CD14-positive monocyte (primary cell): Measurements from ENCODE around the gene UVRAG. TPM values are rescaled to one million over a fixed set of nuclear protein-coding genes. Genes with fewer than 3 reads are reported as not detected.

Experiments
- DNase-seq, 3 donors: peaks; one replicate each; pipeline ENCODE4 v3.0.0-alpha.2; 2011 to 2022
- H2AFZ ChIP-seq: 2 replicates; pipeline ENCODE4 v1.6.0; 2012; ENCODE audit warnings: mild to moderate bottlenecking, low read depth, low read length, inconsistent platforms; ENCODE audit not compliant: insufficient read depth, poor library complexity, severe bottlenecking
- H3K27ac ChIP-seq, 2 donors: 1 replicate in 1 of 2; 2 replicates in 1 of 2; pipeline ENCODE4 v1.5.1; 2012 to 2013; ENCODE audit warnings: low read length in 2 of 2, control low read depth in 1 of 2, inconsistent platforms in 1 of 2, low read depth in 1 of 2, mild to moderate bottlenecking in 1 of 2
- H3K27me3 ChIP-seq, 2 donors: one replicate each; pipeline versions ENCODE4 v1.6.0 to v1.6.1; 2011 to 2013; ENCODE audit warnings: low read length in 2 of 2; ENCODE audit not compliant: control insufficient read depth in 2 of 2, insufficient read depth in 2 of 2
- H3K36me3 ChIP-seq, 2 donors: replicated peaks in 1 of 2; 1 replicate in 1 of 2; 2 replicates in 1 of 2; pipeline versions ENCODE4 v1.5.1 to v1.6.1; 2012 to 2013; ENCODE audit warnings: low read length in 2 of 2, control low read depth in 1 of 2, inconsistent platforms in 1 of 2, mild to moderate bottlenecking in 1 of 2; ENCODE audit not compliant: insufficient read depth in 2 of 2, control insufficient read depth in 1 of 2
- H3K4me1 ChIP-seq, 2 donors: 1 replicate in 1 of 2; 2 replicates in 1 of 2; pipeline versions ENCODE4 v1.5.1 to v1.6.1; 2012 to 2013; ENCODE audit warnings: low read length in 2 of 2, control low read depth in 1 of 2, inconsistent platforms in 1 of 2, mild to moderate bottlenecking in 1 of 2, moderate library complexity in 1 of 2; ENCODE audit not compliant: insufficient read depth in 2 of 2, control insufficient read depth in 1 of 2
- H3K4me2 ChIP-seq: replicated peaks from 2 replicates; pipeline ENCODE3; 2012; ENCODE audit warnings: low read length, moderate library complexity, mild to moderate bottlenecking; ENCODE audit not compliant: poor library complexity, severe bottlenecking; ENCODE audit errors: extremely low read depth
- H3K4me3 ChIP-seq, 3 experiments: fragments of 200-600 bp in 1 of 3; sonication (generic) in 1 of 3; replicated peaks in 1 of 3; 1 replicate in 2 of 3; 2 replicates in 1 of 3; pipeline ENCODE4 v1.5.1; 2011 to 2013; ENCODE audit warnings: low read length in 3 of 3, mild to moderate bottlenecking in 3 of 3, control low read depth in 2 of 3, low read depth in 2 of 3, inconsistent platforms in 1 of 3, moderate library complexity in 1 of 3
- H3K79me2 ChIP-seq: 2 replicates; pipeline ENCODE4 v1.6.0; 2012; ENCODE audit warnings: mild to moderate bottlenecking, control low read depth, inconsistent platforms, low read length, moderate library complexity; ENCODE audit not compliant: insufficient read depth
- H3K9ac ChIP-seq: 2 replicates; pipeline ENCODE4 v1.6.0; 2017; ENCODE audit warnings: low read length, mild to moderate bottlenecking; ENCODE audit not compliant: insufficient read depth, poor library complexity, severe bottlenecking
- H3K9me3 ChIP-seq, 2 donors: replicated peaks in 1 of 2; 1 replicate in 1 of 2; 2 replicates in 1 of 2; pipeline versions ENCODE4 v1.5.1 to v1.6.1; 2012 to 2013; ENCODE audit warnings: low read length in 2 of 2, control low read depth in 1 of 2; ENCODE audit not compliant: control insufficient read depth in 1 of 2, insufficient read depth in 1 of 2
- H4K20me1 ChIP-seq: 2 replicates; pipeline ENCODE4 v1.6.0; 2012; ENCODE audit warnings: mild to moderate bottlenecking, low read length, control low read depth, moderate library complexity; ENCODE audit not compliant: insufficient read depth
- H3K27ac Mint-ChIP-seq, 7 donors: one replicate each; pipeline ENCODE4 v1.8.0; 2020; ENCODE audit warnings: mild to moderate bottlenecking in 7 of 7, mixed read lengths in 7 of 7, moderate library complexity in 6 of 7, inconsistent platforms in 2 of 7
- H3K27me3 Mint-ChIP-seq, 3 donors: one replicate each; pipeline ENCODE4 v1.8.0; 2021 to 2022; ENCODE audit warnings: low read depth in 3 of 3, mild to moderate bottlenecking in 3 of 3, mixed read lengths in 3 of 3, moderate library complexity in 3 of 3, inconsistent platforms in 1 of 3
- H3K36me3 Mint-ChIP-seq, 2 donors: one replicate each; pipeline ENCODE4 v1.8.0; 2020; ENCODE audit warnings: mixed read lengths in 2 of 2, inconsistent platforms in 1 of 2, mild to moderate bottlenecking in 1 of 2
- H3K4me1 Mint-ChIP-seq: one replicate; pipeline ENCODE4 v1.8.0; 2020; ENCODE audit warnings: mild to moderate bottlenecking, mixed read lengths
- H3K4me3 Mint-ChIP-seq, 2 donors: one replicate each; pipeline ENCODE4 v1.8.0; 2020; ENCODE audit warnings: mild to moderate bottlenecking in 2 of 2, mixed read lengths in 2 of 2, moderate library complexity in 1 of 2
- H3K9me3 Mint-ChIP-seq, 7 donors: one replicate each; pipeline ENCODE4 v1.8.0; 2020 to 2022; ENCODE audit warnings: mixed read lengths in 7 of 7, mild to moderate bottlenecking in 6 of 7, moderate library complexity in 6 of 7, inconsistent platforms in 2 of 7
- CTCF ChIP-seq: fragments of 200-600 bp; IDR thresholded peaks from one replicate; pipeline ENCODE4 v1.8.0; 2022; ENCODE audit warnings: antibody characterized with exemption, mild to moderate bottlenecking
- WGBS: methylation state at CpG from one replicate; pipeline ENCODE4 v1.1.5; 2013; ENCODE audit warnings: missing lambda C conversion rate; ENCODE audit not compliant: insufficient coverage; 5-methylcytosine and 5-hydroxymethylcytosine counted together
- intact Hi-C, 2 donors: fragments of 100-400 bp; cut with micrococcal nuclease; formaldehyde crosslinking; loops; one replicate each; pipeline versions ENCODE4 v1.15.0 to v1.15.1; 2023
- polyA plus RNA-seq, 3 donors: library from polyadenylated mRNA; depleted of rRNA in 1 of 3; unstranded in 2 of 3; stranded (reverse) in 1 of 3; fragments of 300-500 nt in 2 of 3; fragments of >200 nt in 1 of 3; fragmentation: Illumina TruSeq in 2 of 3; gene quantifications; 1 replicate in 2 of 3; 2 replicates in 1 of 3; pipeline ENCODE4 v1.2.3, GENCODE V29; 2012 to 2021

Gene UVRAG
- polyA plus RNA-seq, 3 donors, result 13.7 to 20.5 (median 20.0) TPM

GRCh38 chr11:76115555-76115954 is 300.5 kb downstream of the UVRAG start:
- Histone ChIP-seq H3K79me2 (peaks cover 4% of the 10 kb centered on the region), H3K4me3 (no peak overlapping the region), H3K4me1 (peaks cover 13 to 17% of the 10 kb centered on the region in 2 donors), H3K9ac (no peak overlapping the region), H3K9me3 (no peaks in the 10 kb centered on the region), H3K27ac (no peak overlapping the region), H3K27me3 (no peaks in the 10 kb centered on the region), H3K36me3 (peaks cover 17 to 30% of the 10 kb centered on the region in 2 donors), H2AFZ (no peak overlapping the region), H3K4me2 (no peak overlapping the region), H4K20me1 (peaks cover 41% of the 10 kb centered on the region)
- Mint-ChIP-seq H3K27me3 (peaks cover 0 to 3% (median 0%) of the 10 kb centered on the region in 3 donors), H3K4me3 (no peak overlapping the region), H3K36me3 (peaks cover 21 to 29% of the 10 kb centered on the region in 2 donors), H3K27ac (no peak overlapping the region), H3K9me3 (peaks cover 0 to 2% (median 0%) of the 10 kb centered on the region in 7 donors), H3K4me1 (peaks cover 1% of the 10 kb centered on the region)
- TF ChIP-seq CTCF, result no peak
- WGBS, result no CpG with 5 or more reads among the region's 3 CpGs
- DNase-seq, result no peak
- intact Hi-C loops, result no loop called here

DNA sequence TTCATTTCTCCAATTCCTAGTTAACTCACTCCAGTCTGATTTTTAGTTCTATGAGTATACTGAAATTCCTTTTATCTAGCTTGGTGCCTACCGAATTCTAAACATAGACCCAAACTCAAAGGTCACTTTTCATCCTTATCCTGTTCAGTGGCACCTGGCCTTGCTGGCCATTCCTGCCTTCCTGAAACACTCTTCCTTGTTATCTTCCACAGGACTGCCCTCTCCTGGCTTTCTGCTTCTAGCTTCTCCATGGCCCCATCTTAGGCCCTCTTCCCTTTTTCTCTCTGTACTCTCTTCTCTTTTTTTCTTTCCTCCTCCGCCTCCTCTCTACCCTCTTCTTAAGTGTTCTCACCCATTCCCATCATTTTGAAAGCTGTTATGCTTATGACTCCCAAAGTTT is 304.0 kb downstream of the UVRAG start:
- no peak overlapping the region for H3K4me2 ChIP-seq
- peaks cover 26 to 30% of the 10 kb centered on the region in 2 donors for H3K4me1 ChIP-seq
- H3K27me3 ChIP-seq, result no peaks in the 10 kb centered on the region
- no peak for TF ChIP-seq CTCF
- H3K36me3 ChIP-seq, result peaks cover 17 to 41% of the 10 kb centered on the region in 2 donors
- H3K9ac ChIP-seq, result no peak overlapping the region
- H3K4me1 Mint-ChIP-seq, result peaks cover 13% of the 10 kb centered on the region
- H3K79me2 ChIP-seq, result peaks cover 4% of the 10 kb centered on the region
- H3K27ac Mint-ChIP-seq, result no peak overlapping the region
- peak in 1 of 3 donors; percentile 8 for DNase-seq
- intact Hi-C loops, result no loop called here
- H3K9me3 ChIP-seq, result no peaks in the 10 kb centered on the region
- peaks cover 0 to 3% (median 2%) of the 10 kb centered on the region in 3 donors for H3K27me3 Mint-ChIP-seq
- H3K27ac ChIP-seq, result peak overlapping the region in 1 of 2 donors; percentile 44
- peaks cover 0 to 2% (median 0%) of the 10 kb centered on the region in 7 donors for H3K9me3 Mint-ChIP-seq
- no peak overlapping the region for H2AFZ ChIP-seq
- H3K36me3 Mint-ChIP-seq, result peaks cover 21% of the 10 kb centered on the region in 2 donors
- no peak overlapping the region for H3K4me3 ChIP-seq
- WGBS, result 38% methylated on average over 2 of the region's 2 CpGs
- H3K4me3 Mint-ChIP-seq, result no peak overlapping the region
- peaks cover 29% of the 10 kb centered on the region for H4K20me1 ChIP-seq
